ENCODE data around the gene KRT7. TPM values are rescaled to one million over a fixed set of nuclear protein-coding genes. Genes with fewer than 3 reads are reported as not detected.

The KRT7 gene
- total RNA-seq, 4 donors from 2014 or later, result 95.8 to 176 (median 123) TPM

DNA sequence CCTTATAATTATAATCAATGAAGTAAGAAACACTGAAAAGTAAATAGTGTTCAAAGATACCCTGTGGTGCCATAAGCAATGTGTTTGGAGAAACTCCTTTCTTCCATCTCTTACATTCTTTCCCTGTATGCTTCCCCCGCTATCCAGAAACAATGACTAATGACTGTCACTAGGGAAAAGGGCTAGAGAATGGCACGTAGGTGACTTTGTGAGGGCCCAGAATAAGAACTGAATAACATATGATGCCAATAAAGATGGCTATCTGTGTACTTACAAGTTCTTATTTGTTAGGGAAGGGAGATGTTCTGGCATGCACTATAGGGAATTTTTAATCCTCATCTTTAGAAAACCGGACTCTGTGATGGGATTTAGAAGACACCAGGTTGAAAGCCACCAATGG, 4.7 kb upstream of the KRT7 start:
- no peak for DNase-seq (ENCODE audit: low spot score in 2 of 2)
- no peak overlapping the region for H3K27ac ChIP-seq
- TF ChIP-seq EP300 (IDR thresholded peaks at IDR 0.05), result no peak
- no peak for TF ChIP-seq POLR2A (IDR thresholded peaks at IDR 0.05)
- TF ChIP-seq, protein P1, sequence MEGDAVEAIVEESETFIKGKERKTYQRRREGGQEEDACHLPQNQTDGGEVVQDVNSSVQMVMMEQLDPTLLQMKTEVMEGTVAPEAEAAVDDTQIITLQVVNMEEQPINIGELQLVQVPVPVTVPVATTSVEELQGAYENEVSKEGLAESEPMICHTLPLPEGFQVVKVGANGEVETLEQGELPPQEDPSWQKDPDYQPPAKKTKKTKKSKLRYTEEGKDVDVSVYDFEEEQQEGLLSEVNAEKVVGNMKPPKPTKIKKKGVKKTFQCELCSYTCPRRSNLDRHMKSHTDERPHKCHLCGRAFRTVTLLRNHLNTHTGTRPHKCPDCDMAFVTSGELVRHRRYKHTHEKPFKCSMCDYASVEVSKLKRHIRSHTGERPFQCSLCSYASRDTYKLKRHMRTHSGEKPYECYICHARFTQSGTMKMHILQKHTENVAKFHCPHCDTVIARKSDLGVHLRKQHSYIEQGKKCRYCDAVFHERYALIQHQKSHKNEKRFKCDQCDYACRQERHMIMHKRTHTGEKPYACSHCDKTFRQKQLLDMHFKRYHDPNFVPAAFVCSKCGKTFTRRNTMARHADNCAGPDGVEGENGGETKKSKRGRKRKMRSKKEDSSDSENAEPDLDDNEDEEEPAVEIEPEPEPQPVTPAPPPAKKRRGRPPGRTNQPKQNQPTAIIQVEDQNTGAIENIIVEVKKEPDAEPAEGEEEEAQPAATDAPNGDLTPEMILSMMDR (IDR thresholded peaks at IDR 0.05), result no peak
- no peak for TF ChIP-seq POLR2AphosphoS5 (IDR thresholded peaks at IDR 0.05)
- no peaks in the 10 kb centered on the region for H3K36me3 ChIP-seq
- H3K27me3 ChIP-seq, result peaks cover 16% of the 10 kb centered on the region
- WGBS, result 46% methylated on average over 3 of the region's 3 CpGs
- H3K4me3 ChIP-seq, result no peak overlapping the region
- H3K9me3 ChIP-seq, result no peaks in the 10 kb centered on the region
- H3K4me1 ChIP-seq, result peaks cover 30% of the 10 kb centered on the region

DNA sequence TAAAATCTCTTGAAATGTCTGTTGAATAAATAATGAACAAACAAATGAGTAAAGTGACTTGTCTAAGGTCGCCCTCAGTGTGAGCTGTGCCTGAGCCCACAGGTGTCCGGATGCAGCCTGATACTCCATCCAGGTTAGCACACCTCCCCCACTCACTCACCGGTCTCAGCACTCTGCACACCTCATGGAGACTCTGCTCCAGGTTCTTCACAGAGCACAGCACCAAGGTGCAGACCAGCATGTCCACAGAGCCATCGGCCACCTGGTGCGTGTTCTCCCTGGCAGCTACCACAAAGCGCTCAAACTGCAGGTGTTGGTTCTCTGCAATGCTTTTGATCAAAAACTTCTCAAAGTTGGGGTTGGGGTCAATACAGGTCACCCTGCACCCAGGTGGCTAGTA, 4.1 kb upstream of the KRT7 start:
- H3K36me3 ChIP-seq, result no peaks in the 10 kb centered on the region
- DNase-seq (ENCODE audit: low spot score in 2 of 2), result peak in 1 of 2 donors; percentile 40
- no peaks in the 10 kb centered on the region for H3K9me3 ChIP-seq
- H3K4me1 ChIP-seq, result peaks cover 34% of the 10 kb centered on the region
- 91% methylated on average over 5 of the region's 6 CpGs for WGBS
- TF ChIP-seq EP300 (IDR thresholded peaks at IDR 0.05), result no peak
- TF ChIP-seq, protein P1 (IDR thresholded peaks at IDR 0.05), result no peak
- TF ChIP-seq POLR2A (IDR thresholded peaks at IDR 0.05), result no peak
- no peak for TF ChIP-seq POLR2AphosphoS5 (IDR thresholded peaks at IDR 0.05)
- no peak overlapping the region for H3K27ac ChIP-seq
- no peak overlapping the region for H3K4me3 ChIP-seq
- peaks cover 22% of the 10 kb centered on the region for H3K27me3 ChIP-seq

DNA sequence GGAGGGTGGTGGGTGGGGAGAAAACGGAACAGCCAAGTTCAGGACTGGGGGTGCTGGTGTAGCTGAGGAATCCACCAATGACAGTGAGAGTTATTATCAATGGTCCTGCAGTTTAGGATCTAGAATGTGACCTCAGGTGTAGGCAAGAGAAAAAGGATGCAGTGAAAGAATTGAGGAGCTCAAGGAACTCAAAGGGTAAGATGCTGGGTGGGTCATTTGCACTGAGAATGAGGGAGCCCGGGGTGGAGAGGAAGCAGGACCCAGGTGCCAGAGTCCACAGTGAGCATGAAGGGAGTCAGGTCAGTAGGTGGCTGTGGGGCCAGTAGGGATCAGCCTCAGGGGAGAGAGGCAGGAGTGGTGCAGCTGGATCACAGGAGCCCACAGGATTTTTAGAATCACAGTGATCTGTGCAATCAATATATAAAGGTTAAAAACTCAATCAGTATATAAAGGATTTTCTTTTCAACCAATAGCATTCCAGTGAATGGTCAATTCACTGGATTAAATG, 3.2 kb upstream of the KRT7 start:
- peaks cover 37% of the 10 kb centered on the region for H3K4me1 ChIP-seq
- peaks cover 28% of the 10 kb centered on the region for H3K27me3 ChIP-seq
- no peaks in the 10 kb centered on the region for H3K9me3 ChIP-seq
- 91% methylated on average over 2 of the region's 2 CpGs for WGBS
- peak in 1 of 2 donors; percentile 48 for DNase-seq (ENCODE audit: low spot score in 2 of 2)
- H3K36me3 ChIP-seq, result no peaks in the 10 kb centered on the region
- TF ChIP-seq POLR2AphosphoS5 (IDR thresholded peaks at IDR 0.05), result no peak
- TF ChIP-seq EP300 (IDR thresholded peaks at IDR 0.05), result no peak
- H3K27ac ChIP-seq, result no peak overlapping the region
- no peak overlapping the region for H3K4me3 ChIP-seq

DNA sequence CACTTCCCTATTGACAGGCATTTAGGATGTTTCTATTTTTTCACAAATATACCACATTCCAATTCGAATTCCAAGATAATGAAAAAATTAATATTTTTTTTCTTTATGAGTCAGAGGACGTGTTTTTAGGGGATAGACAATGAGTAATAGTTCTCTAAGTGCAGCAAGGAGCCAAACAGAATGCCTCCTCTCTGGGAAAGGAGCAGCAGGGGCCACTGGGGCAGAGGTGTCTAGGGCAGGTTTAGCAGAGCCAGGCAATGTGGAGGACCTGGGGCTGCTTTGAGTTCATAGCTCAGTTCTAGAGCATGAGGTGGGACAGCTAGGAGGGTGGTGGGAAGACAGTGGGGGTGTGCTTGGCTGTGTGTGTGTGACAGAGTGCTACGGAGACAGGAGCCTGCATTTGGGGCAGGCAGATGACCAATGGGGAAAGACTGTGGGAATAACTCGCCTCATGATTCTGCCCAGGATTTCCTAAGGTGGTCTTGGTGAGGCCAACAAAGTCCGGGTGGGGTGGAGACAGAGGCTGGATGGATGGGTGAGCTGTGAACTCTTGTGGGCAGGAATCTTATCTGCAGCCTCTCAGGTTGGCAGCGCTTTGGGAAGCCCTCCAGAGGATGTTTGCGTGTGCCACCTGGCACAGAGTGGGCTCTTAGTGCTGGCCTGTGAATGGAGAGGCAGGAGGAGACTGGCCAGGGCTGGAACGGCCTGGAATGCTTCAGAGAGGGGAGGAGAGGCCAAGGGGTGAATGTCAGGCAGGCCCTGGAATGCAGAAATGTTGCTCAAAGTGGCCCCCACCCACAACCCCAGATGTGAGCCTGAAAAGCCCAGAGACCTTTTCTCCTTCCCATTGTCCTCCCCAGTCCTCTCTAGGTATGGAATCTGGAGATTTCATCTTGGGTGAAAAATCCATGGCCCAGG, 2.4 kb upstream of the KRT7 start:
- peaks cover 40% of the 10 kb centered on the region for H3K4me1 ChIP-seq
- peak in 1 of 2 donors; percentile 51 for DNase-seq (ENCODE audit: low spot score in 2 of 2)
- H3K36me3 ChIP-seq, result no peaks in the 10 kb centered on the region
- H3K9me3 ChIP-seq, result no peaks in the 10 kb centered on the region
- H3K27ac ChIP-seq, result peak overlapping the region; percentile 63
- H3K4me3 ChIP-seq, result no peak overlapping the region
- peaks cover 28% of the 10 kb centered on the region for H3K27me3 ChIP-seq
- TF ChIP-seq, protein P1 (IDR thresholded peaks at IDR 0.05), result no peak
- no peak for TF ChIP-seq POLR2A (IDR thresholded peaks at IDR 0.05)
- no peak for TF ChIP-seq POLR2AphosphoS5 (IDR thresholded peaks at IDR 0.05)
- TF ChIP-seq EP300 (IDR thresholded peaks at IDR 0.05), result no peak
- WGBS, result 56% methylated on average over 7 of the region's 8 CpGs

DNA sequence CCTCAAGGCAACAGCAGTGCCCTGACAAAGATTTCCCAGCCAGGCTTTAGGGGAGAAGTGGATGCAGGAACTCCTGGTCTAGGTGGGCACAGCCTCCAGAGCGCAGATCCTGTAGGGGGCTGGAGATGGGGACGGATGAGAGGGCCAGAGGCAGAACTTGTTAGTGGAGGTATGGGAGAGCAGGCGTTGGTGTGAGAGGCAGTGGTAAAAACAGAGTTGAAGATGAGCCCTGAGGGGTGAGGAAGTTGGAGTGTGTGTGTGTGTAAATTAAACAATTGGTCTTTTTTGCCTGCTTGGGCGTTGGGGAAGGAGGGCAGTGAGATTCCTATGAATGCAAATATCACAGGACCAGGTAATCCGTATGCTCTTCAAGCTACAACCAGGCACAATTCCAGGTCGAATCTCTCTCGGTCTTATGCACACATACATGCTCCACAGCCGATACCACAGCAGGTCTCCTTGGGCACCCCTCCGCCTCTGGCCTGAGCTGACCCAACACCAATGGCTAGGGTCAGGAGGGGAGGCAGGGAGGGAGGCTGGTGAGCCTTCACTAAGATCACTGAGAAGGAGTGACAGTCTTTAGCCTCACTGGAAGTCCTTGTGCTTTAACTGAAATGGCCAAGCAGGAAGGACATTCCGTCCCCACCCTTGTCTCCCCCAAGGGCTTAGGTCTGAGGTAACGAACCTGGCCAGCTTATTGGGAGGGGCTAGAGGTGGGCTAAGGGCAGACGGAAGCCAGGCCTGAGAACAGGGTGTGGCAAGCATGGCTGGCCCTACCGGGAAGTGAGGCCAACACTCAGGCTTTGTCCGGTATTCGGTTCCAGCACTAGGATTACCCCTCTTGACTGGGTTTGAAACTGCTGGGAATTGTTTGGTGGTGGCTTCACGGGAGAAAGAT, 1.5 kb upstream of the KRT7 start:
- TF ChIP-seq POLR2A (IDR thresholded peaks at IDR 0.05), result no peak
- TF ChIP-seq POLR2AphosphoS5 (IDR thresholded peaks at IDR 0.05), result no peak
- TF ChIP-seq, protein P1 (IDR thresholded peaks at IDR 0.05), result no peak
- TF ChIP-seq EP300 (IDR thresholded peaks at IDR 0.05), result no peak
- WGBS, result 64% methylated on average over 15 of the region's 16 CpGs
- Histone ChIP-seq H3K4me3 (no peak overlapping the region), H3K36me3 (no peaks in the 10 kb centered on the region), H3K27me3 (peaks cover 28% of the 10 kb centered on the region), H3K4me1 (peaks cover 40% of the 10 kb centered on the region), H3K27ac (peak overlapping the region; percentile 63), H3K9me3 (no peaks in the 10 kb centered on the region)
- DNase-seq (ENCODE audit: low spot score in 2 of 2), result peak in 1 of 2 donors; percentile 68

All from suprapubic skin (tissue), 4 donors.